Panc1 (cell line): Measurements from ENCODE around the gene ME2. TPM values are rescaled to one million over a fixed set of nuclear protein-coding genes. Genes with fewer than 3 reads are reported as not detected.
A peak's percentile ranks its signal among the peaks of the same experiment; 100 is the strongest.

Source experiments
- ATAC-seq: fragments of 200-7000 bp; cut with Tn5 transposase; 2 replicates; pipeline ENCODE4 v1.9.1; 2020; ENCODE audit warnings: mild to moderate bottlenecking, moderate library complexity
- Bru-seq: library from RNA; stranded (reverse); fragments of 400-500 nt; gene quantifications from one replicate; lab custom pipeline; 2021; lab: Mats Ljungman, UMichigan
- BruChase-seq, 2 experiments: library from RNA; stranded (reverse); fragments of 400-500 nt; gene quantifications; one replicate each; lab custom pipeline; 2021; lab: Mats Ljungman, UMichigan
- BruUV-seq: library from RNA; stranded (reverse); fragments of 400-500 nt; replicated peaks from 2 replicates; lab custom pipeline; 2021; lab: Mats Ljungman, UMichigan
- CTCF ChIA-PET: fragments of 300-600 bp; sonication (Branson Sonifier 250); formaldehyde crosslinking; loops from one replicate; lab custom pipeline; 2022; ENCODE audit warnings: antibody characterized with exemption; lab: Charles Lee
- POLR2A ChIA-PET: fragments of 300-600 bp; sonication (Branson Sonifier 250); formaldehyde crosslinking; loops from one replicate; lab custom pipeline; 2022; ENCODE audit warnings: antibody characterized with exemption; lab: Charles Lee
- DNase-seq: peaks from one replicate; pipeline ENCODE4 v3.0.0-alpha.2; 2010; ENCODE audit warnings: low read depth, low spot score
- H3K27ac ChIP-seq: 2 replicates; pipeline ENCODE4 v1.5.1; 2011; ENCODE audit warnings: mild to moderate bottlenecking, low read length, inconsistent platforms
- H3K27me3 ChIP-seq: fragments of 200-500 bp; sonication (Bioruptor generic); 2 replicates; pipeline ENCODE4 v1.6.0; 2014; ENCODE audit warnings: low read length, inconsistent platforms; ENCODE audit not compliant: control insufficient read depth, insufficient read depth
- H3K36me3 ChIP-seq: fragments of 200-500 bp; sonication (Bioruptor generic); 2 replicates; pipeline ENCODE4 v1.5.1; 2014; ENCODE audit warnings: inconsistent platforms, mild to moderate bottlenecking, low read length, moderate library complexity; ENCODE audit not compliant: control insufficient read depth, insufficient read depth
- H3K4me1 ChIP-seq: 2 replicates; pipeline ENCODE4 v1.5.1; 2011; ENCODE audit warnings: inconsistent platforms, mild to moderate bottlenecking, low read length, moderate library complexity; ENCODE audit not compliant: control insufficient read depth, insufficient read depth
- H3K4me3 ChIP-seq, 2 experiments: 2 replicates each; pipeline ENCODE4 v1.5.1; 2011 to 2012; ENCODE audit warnings: low read depth in 2 of 2, low read length in 2 of 2, mild to moderate bottlenecking in 2 of 2, inconsistent platforms in 1 of 2, moderate library complexity in 1 of 2
- H3K9me3 ChIP-seq: fragments of 200-500 bp; sonication (Bioruptor generic); 2 replicates; pipeline ENCODE4 v1.5.1; 2014; ENCODE audit warnings: low read depth, mild to moderate bottlenecking, inconsistent platforms, low read length, moderate library complexity; ENCODE audit not compliant: control insufficient read depth, insufficient read depth
- POLR2AphosphoS5 ChIP-seq: IDR thresholded peaks from 2 replicates; pipeline ENCODE4 v1.6.1; 2012; ENCODE audit warnings: mild to moderate bottlenecking, low read depth, low read length, moderate library complexity
- SIN3A ChIP-seq: IDR thresholded peaks from 2 replicates; pipeline ENCODE4 v1.6.1; 2012; ENCODE audit warnings: low read depth, mild to moderate bottlenecking, low read length, moderate library complexity, borderline replicate concordance; ENCODE audit not compliant: insufficient read depth
- TCF7L2 ChIP-seq: IDR thresholded peaks from 2 replicates; pipeline ENCODE4 v1.6.1; 2011; ENCODE audit warnings: mild to moderate bottlenecking, low read depth, low read length, inconsistent platforms
- in situ Hi-C: cut with HindIII; loops from 2 replicates; pipeline ENCODE4 v1.10.0; 2016; ENCODE audit warnings: low sequenced_read_pairs, low pct_unique_long_range_greater_than_20kb
- intact Hi-C: fragments of 100-400 bp; cut with micrococcal nuclease; formaldehyde crosslinking; loops from one replicate; pipeline ENCODE4 v1.10.0; 2022; ENCODE audit not compliant: unreplicated experiment
- long read RNA-seq: library from polyadenylated mRNA; unstranded; transcript quantifications from one replicate; pipeline ENCODE4 v2.0.0, GENCODE V29; 2021; ENCODE audit not compliant: unreplicated experiment
- polyA plus RNA-seq: library from polyadenylated mRNA; unstranded; fragments of >200 nt; gene quantifications from one replicate; pipeline ENCODE4 v1.2.1, GENCODE V29; 2012; ENCODE audit warnings: missing spikeins; ENCODE audit not compliant: insufficient read length
- total RNA-seq: library from RNA; stranded (reverse); gene quantifications from one replicate; pipeline ENCODE4 v1.2.1, GENCODE V29; 2021; ENCODE audit not compliant: unreplicated experiment
- TF ChIP-seq, protein P1 (sequence below): fragments of 450-650 bp; IDR thresholded peaks from 2 replicates; pipeline ENCODE4 v1.5.1; 2017; ENCODE audit warnings: mild to moderate bottlenecking
- TF ChIP-seq, protein P2 (sequence below), 2 experiments: IDR thresholded peaks; 2 replicates each; pipeline ENCODE4 v1.6.1; 2011 to 2012; ENCODE audit warnings: low read depth in 2 of 2, control low read depth in 1 of 2, low read length in 1 of 2, mild to moderate bottlenecking in 1 of 2, moderate library complexity in 1 of 2; ENCODE audit not compliant: insufficient read depth in 1 of 2

Gene ME2
- total RNA-seq (38.2 TPM), Bru-seq, nascent RNA (percentile 72 among the genes with signal in this experiment), BruChase-seq, experiment 1, labeled RNA remaining after a 2-hour chase (percentile 65 among the genes with signal in this experiment), BruChase-seq, experiment 2, labeled RNA remaining after a 6-hour chase (percentile 68 among the genes with signal in this experiment)
- 18.2 TPM for polyA plus RNA-seq
- long read RNA-seq, full-length matches to known transcripts: 20 of 33 reads
- long read RNA-seq, partial matches to known transcripts: 3 of 33 reads
- long read RNA-seq, other reads (novel, unspliced or antisense): 10 of 33 reads

DNA sequence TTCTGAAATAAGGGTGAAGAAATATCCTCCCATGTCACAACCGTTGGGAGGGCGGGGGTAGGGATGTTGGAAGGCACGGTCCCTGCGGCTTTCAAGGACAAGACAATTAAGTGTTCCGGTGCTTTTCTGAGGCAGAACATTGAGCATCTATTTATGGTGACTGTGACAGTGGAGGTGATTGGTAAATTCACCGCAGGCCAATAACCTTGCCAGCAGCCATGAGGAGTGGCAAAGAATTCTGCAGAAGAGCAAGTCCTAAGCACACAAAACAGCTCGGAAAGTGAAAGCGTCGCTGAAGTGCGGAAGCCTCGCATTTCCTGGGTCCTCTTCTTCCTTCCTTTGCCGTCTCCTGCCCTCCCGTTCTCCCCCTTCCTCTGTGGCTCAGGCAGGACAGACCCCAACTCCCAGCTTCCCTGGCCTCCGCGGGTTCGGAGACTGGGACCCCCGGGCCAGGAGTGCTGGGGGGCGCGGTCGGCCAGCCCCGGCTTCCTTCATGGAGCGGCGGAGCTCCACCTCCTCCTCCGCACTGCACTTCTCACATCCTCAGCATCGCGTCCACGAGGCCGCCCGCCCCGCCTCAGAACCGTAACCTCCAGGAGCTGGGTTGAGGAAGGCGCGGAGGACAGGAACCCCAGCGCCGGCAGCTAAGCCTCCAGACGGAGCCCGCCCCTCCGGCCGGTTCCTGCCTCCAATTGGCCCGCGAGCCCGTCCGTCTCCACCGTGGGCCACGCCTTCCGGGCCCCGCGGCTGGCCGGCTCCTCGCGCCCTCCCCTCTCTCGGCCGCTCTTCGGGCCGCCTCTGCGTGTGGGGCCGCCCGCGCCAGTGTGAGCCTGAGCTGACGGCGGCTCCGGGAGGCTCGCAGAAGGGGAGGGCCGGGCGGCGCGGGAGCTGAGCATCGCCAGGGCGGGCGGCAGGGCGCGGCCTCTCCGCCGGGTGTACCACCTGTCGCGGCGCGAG lies at the start of gene ME2:
TSS of gene ME2 (plus strand) at position 774 of the 957 bp plus-strand sequence. CDS start 16,703 bp downstream, outside the sequence.
- no TSS peak for BruUV-seq

DNA sequence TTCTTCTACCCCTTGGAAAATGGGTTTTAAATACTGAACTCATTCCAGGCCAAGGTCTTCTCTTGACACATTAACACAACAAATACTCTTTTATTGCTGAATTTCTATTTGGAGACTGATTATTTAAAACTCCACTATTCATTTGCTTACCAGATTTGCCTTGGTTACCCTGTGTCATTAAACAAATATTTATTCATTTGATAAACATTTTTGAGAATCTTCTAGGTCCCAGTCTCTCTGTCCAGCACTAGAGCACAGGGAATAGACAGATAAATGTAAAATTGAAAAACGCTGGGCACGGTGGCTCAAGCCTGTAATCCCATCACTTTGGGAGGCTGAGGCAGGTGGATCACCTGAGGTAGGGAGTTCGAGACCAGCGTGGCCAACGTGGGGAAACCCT lies 49.3 kb upstream of the ME2 start:
- Histone ChIP-seq H3K27ac (no peak overlapping the region), H3K27me3 (no peaks in the 10 kb centered on the region), H3K36me3 (no peaks in the 10 kb centered on the region), H3K9me3 (no peaks in the 10 kb centered on the region), H3K4me3 (no peak overlapping the region), H3K4me1 (no peaks in the 10 kb centered on the region)
- CTCF ChIA-PET: interaction anchor here (0.7 kb wide), 1 partner anchor 851 kb away, joined by 4 read pairs; no protein-coding TSS in a partner anchor
- POLR2A ChIA-PET: no interaction called here
- DNase-seq (no peak), ATAC-seq (no peak)
- in situ Hi-C loops (no loop called here), intact Hi-C loops (no loop called here)
- TF ChIP-seq, protein P1, sequence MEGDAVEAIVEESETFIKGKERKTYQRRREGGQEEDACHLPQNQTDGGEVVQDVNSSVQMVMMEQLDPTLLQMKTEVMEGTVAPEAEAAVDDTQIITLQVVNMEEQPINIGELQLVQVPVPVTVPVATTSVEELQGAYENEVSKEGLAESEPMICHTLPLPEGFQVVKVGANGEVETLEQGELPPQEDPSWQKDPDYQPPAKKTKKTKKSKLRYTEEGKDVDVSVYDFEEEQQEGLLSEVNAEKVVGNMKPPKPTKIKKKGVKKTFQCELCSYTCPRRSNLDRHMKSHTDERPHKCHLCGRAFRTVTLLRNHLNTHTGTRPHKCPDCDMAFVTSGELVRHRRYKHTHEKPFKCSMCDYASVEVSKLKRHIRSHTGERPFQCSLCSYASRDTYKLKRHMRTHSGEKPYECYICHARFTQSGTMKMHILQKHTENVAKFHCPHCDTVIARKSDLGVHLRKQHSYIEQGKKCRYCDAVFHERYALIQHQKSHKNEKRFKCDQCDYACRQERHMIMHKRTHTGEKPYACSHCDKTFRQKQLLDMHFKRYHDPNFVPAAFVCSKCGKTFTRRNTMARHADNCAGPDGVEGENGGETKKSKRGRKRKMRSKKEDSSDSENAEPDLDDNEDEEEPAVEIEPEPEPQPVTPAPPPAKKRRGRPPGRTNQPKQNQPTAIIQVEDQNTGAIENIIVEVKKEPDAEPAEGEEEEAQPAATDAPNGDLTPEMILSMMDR: no peak
- TF ChIP-seq, protein P2, sequence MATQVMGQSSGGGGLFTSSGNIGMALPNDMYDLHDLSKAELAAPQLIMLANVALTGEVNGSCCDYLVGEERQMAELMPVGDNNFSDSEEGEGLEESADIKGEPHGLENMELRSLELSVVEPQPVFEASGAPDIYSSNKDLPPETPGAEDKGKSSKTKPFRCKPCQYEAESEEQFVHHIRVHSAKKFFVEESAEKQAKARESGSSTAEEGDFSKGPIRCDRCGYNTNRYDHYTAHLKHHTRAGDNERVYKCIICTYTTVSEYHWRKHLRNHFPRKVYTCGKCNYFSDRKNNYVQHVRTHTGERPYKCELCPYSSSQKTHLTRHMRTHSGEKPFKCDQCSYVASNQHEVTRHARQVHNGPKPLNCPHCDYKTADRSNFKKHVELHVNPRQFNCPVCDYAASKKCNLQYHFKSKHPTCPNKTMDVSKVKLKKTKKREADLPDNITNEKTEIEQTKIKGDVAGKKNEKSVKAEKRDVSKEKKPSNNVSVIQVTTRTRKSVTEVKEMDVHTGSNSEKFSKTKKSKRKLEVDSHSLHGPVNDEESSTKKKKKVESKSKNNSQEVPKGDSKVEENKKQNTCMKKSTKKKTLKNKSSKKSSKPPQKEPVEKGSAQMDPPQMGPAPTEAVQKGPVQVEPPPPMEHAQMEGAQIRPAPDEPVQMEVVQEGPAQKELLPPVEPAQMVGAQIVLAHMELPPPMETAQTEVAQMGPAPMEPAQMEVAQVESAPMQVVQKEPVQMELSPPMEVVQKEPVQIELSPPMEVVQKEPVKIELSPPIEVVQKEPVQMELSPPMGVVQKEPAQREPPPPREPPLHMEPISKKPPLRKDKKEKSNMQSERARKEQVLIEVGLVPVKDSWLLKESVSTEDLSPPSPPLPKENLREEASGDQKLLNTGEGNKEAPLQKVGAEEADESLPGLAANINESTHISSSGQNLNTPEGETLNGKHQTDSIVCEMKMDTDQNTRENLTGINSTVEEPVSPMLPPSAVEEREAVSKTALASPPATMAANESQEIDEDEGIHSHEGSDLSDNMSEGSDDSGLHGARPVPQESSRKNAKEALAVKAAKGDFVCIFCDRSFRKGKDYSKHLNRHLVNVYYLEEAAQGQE (IDR thresholded peaks at IDR 0.05; ENCODE audit: insufficient read depth in 1 of 2, low read depth in 2 of 2, low read length in 1 of 2): no peak
- no peak for TF ChIP-seq TCF7L2
- no peak for TF ChIP-seq POLR2AphosphoS5
- TF ChIP-seq SIN3A: no peak
- no TSS peak for BruUV-seq

More for the DNA sequence above, at the start of gene ME2:
- Histone ChIP-seq H3K27ac (peak within 1 kb of the TSS; percentile 83), H3K27me3 (no peaks in the 10 kb centered on the region), H3K36me3 (no peaks in the 10 kb centered on the region), H3K9me3 (no peaks in the 10 kb centered on the region), H3K4me3 (peak within 1 kb of the TSS; percentile 53 to 84), H3K4me1 (peaks cover 13% of the 10 kb centered on the region)
- ChIA-PET POLR2A (interaction anchor here (0.5 kb wide), 1 partner anchor 31 kb away, joined by 12 read pairs; no protein-coding TSS in a partner anchor), CTCF (no interaction called here)
- no peak for DNase-seq
- in situ Hi-C loops (no loop called here), intact Hi-C loops (no loop called here)
- ATAC-seq: peak; percentile 98
- TF ChIP-seq, protein P1: no peak
- TF ChIP-seq POLR2AphosphoS5 (peak; percentile 30; the same call in 1 of the 2 replicates), TCF7L2 (no peak), SIN3A (0 out of 2 replicates have a peak, but pooled peaks have one; percentile 42)
- TF ChIP-seq, protein P2 (IDR thresholded peaks at IDR 0.05; ENCODE audit: insufficient read depth in 1 of 2, low read depth in 2 of 2, low read length in 1 of 2): no peak
